ENCODE data around the gene TEAD3.

TEAD3 gene

GRCh38 chr6:35507221-35507620 lies 10.3 kb upstream of the TEAD3 start:
- TF ChIP-seq FOXP2 (optimal IDR thresholded peaks at IDR 0.05; ENCODE audit: control extremely low read depth, extremely low read length, insufficient read depth) (no peak), POLR2AphosphoS5 (IDR thresholded peaks at IDR 0.05; ENCODE audit: borderline replicate concordance, low read depth, low read length) (no peak)
- no peak overlapping the region for H3K9ac ChIP-seq (ENCODE audit: insufficient read length)
- no peaks in the 10 kb centered on the region for H3K9me3 ChIP-seq (ENCODE audit: low read depth, low read length)
- H3K4me3 ChIP-seq = no peak overlapping the region
- no peak overlapping the region for H3K27ac ChIP-seq
- DNase-seq (ENCODE audit: low read depth, low spot score) = no peak
- H3K36me3 ChIP-seq (ENCODE audit: insufficient read depth, low read length) = no peaks in the 10 kb centered on the region

GRCh38 chr6:35506536-35506935 lies 9.7 kb upstream of the TEAD3 start:
- TF ChIP-seq POLR2AphosphoS5 (IDR thresholded peaks at IDR 0.05; ENCODE audit: borderline replicate concordance, low read depth, low read length) = no peak
- TF ChIP-seq FOXP2 (optimal IDR thresholded peaks at IDR 0.05; ENCODE audit: control extremely low read depth, extremely low read length, insufficient read depth) = no peak
- no peak for TF ChIP-seq EZH2 (IDR thresholded peaks at IDR 0.05)
- Histone ChIP-seq H3K9me3 (ENCODE audit: low read depth, low read length) (no peaks in the 10 kb centered on the region), H3K4me3 (no peak overlapping the region), H3K27ac (no peak overlapping the region), H3K36me3 (ENCODE audit: insufficient read depth, low read length) (no peaks in the 10 kb centered on the region), H3K9ac (ENCODE audit: insufficient read length) (no peak overlapping the region)
- no peak for DNase-seq (ENCODE audit: low read depth, low spot score)

GRCh38 chr6:35505999-35506412 lies 9.1 kb upstream of the TEAD3 start:
- H3K27ac ChIP-seq = no peak overlapping the region
- no peaks in the 10 kb centered on the region for H3K9me3 ChIP-seq (ENCODE audit: low read depth, low read length)
- TF ChIP-seq POLR2AphosphoS5 (IDR thresholded peaks at IDR 0.05; ENCODE audit: borderline replicate concordance, low read depth, low read length) = no peak
- H3K9ac ChIP-seq (ENCODE audit: insufficient read length) = no peak overlapping the region
- DNase-seq (ENCODE audit: low read depth, low spot score) = no peak
- H3K4me3 ChIP-seq = no peak overlapping the region
- H3K36me3 ChIP-seq (ENCODE audit: insufficient read depth, low read length) = no peaks in the 10 kb centered on the region

- H3K27ac ChIP-seq = no peak overlapping the region
Measured at GRCh38 chr6:35503534-35503933, 6.7 kb upstream of the TEAD3 start.

GRCh38 chr6:35501784-35502183 lies 4.9 kb upstream of the TEAD3 start:
- Histone ChIP-seq H3K9ac (ENCODE audit: insufficient read length) (no peak overlapping the region), H3K27ac (no peak overlapping the region), H3K9me3 (ENCODE audit: low read depth, low read length) (no peaks in the 10 kb centered on the region), H3K4me3 (no peak overlapping the region), H3K36me3 (ENCODE audit: insufficient read depth, low read length) (no peaks in the 10 kb centered on the region)
- no peak for DNase-seq (ENCODE audit: low read depth, low spot score)
- TF ChIP-seq EZH2 (IDR thresholded peaks at IDR 0.05) = no peak
- TF ChIP-seq FOXP2 (optimal IDR thresholded peaks at IDR 0.05; ENCODE audit: control extremely low read depth, extremely low read length, insufficient read depth) = no peak
- no peak for TF ChIP-seq POLR2AphosphoS5 (IDR thresholded peaks at IDR 0.05; ENCODE audit: borderline replicate concordance, low read depth, low read length)

More at GRCh38 chr6:35503534-35503933, 6.7 kb upstream of the TEAD3 start:
- Histone ChIP-seq H3K36me3 (ENCODE audit: insufficient read depth, low read length) (no peaks in the 10 kb centered on the region), H3K9ac (ENCODE audit: insufficient read length) (no peak overlapping the region), H3K4me3 (no peak overlapping the region), H3K9me3 (ENCODE audit: low read depth, low read length) (no peaks in the 10 kb centered on the region)
- TF ChIP-seq EZH2 (IDR thresholded peaks at IDR 0.05) (no peak), POLR2AphosphoS5 (IDR thresholded peaks at IDR 0.05; ENCODE audit: borderline replicate concordance, low read depth, low read length) (no peak), FOXP2 (optimal IDR thresholded peaks at IDR 0.05; ENCODE audit: control extremely low read depth, extremely low read length, insufficient read depth) (no peak)
- DNase-seq (ENCODE audit: low read depth, low spot score) = no peak

GRCh38 chr6:35500782-35501181 lies 3.9 kb upstream of the TEAD3 start:
- Histone ChIP-seq H3K9ac (ENCODE audit: insufficient read length) (no peak overlapping the region), H3K27ac (no peak overlapping the region), H3K36me3 (ENCODE audit: insufficient read depth, low read length) (no peaks in the 10 kb centered on the region), H3K9me3 (ENCODE audit: low read depth, low read length) (no peaks in the 10 kb centered on the region), H3K4me3 (no peak overlapping the region)
- DNase-seq (ENCODE audit: low read depth, low spot score) = no peak
- TF ChIP-seq EZH2 (IDR thresholded peaks at IDR 0.05) = no peak
- no peak for TF ChIP-seq POLR2AphosphoS5 (IDR thresholded peaks at IDR 0.05; ENCODE audit: borderline replicate concordance, low read depth, low read length)
- TF ChIP-seq FOXP2 (optimal IDR thresholded peaks at IDR 0.05; ENCODE audit: control extremely low read depth, extremely low read length, insufficient read depth) = no peak

- Histone ChIP-seq H3K36me3 (ENCODE audit: insufficient read depth, low read length) (no peaks in the 10 kb centered on the region), H3K9ac (ENCODE audit: insufficient read length) (no peak overlapping the region), H3K9me3 (ENCODE audit: low read depth, low read length) (no peaks in the 10 kb centered on the region), H3K4me3 (no peak overlapping the region), H3K27ac (no peak overlapping the region)
- TF ChIP-seq POLR2AphosphoS5 (IDR thresholded peaks at IDR 0.05; ENCODE audit: borderline replicate concordance, low read depth, low read length) = no peak
- TF ChIP-seq EZH2 (IDR thresholded peaks at IDR 0.05) = no peak
- TF ChIP-seq FOXP2 (optimal IDR thresholded peaks at IDR 0.05; ENCODE audit: control extremely low read depth, extremely low read length, insufficient read depth) = no peak
- DNase-seq (ENCODE audit: low read depth, low spot score) = no peak
Measured at GRCh38 chr6:35499372-35499771, 2.5 kb upstream of the TEAD3 start.

- Histone ChIP-seq H3K36me3 (ENCODE audit: insufficient read depth, low read length) (no peaks in the 10 kb centered on the region), H3K9me3 (ENCODE audit: low read depth, low read length) (no peaks in the 10 kb centered on the region), H3K9ac (ENCODE audit: insufficient read length) (no peak overlapping the region), H3K27ac (no peak overlapping the region), H3K4me3 (peak overlapping the region; percentile 92)
- no peak for TF ChIP-seq EZH2 (IDR thresholded peaks at IDR 0.05)
- TF ChIP-seq POLR2AphosphoS5 (IDR thresholded peaks at IDR 0.05; ENCODE audit: borderline replicate concordance, low read depth, low read length) = no peak
- no peak for TF ChIP-seq FOXP2 (optimal IDR thresholded peaks at IDR 0.05; ENCODE audit: control extremely low read depth, extremely low read length, insufficient read depth)
- DNase-seq (ENCODE audit: low read depth, low spot score) = no peak
Measured at GRCh38 chr6:35498422-35499067, 1.7 kb upstream of the TEAD3 start.
